G401 (cell line): Measurements from ENCODE around the gene KLHDC7B. TPM values are rescaled to one million over a fixed set of nuclear protein-coding genes. Genes with fewer than 3 reads are reported as not detected.
A peak's percentile ranks its signal among the peaks of the same experiment; 100 is the strongest.

Experiments
- DNase-seq: peaks from one replicate; pipeline ENCODE4 v3.0.0-alpha.2; 2015; ENCODE audit warnings: low spot score
- in situ Hi-C: cut with HindIII; loops from 2 replicates; pipeline ENCODE4 v1.10.0; 2016; ENCODE audit warnings: low sequenced_read_pairs, mixed read lengths
- total RNA-seq: library from RNA; depleted of rRNA; stranded (reverse); fragments of >200 nt; shearing (Covaris generic); gene quantifications from 2 replicates; pipeline ENCODE4 v1.2.3, GENCODE V29; 2014

Gene KLHDC7B
- total RNA-seq, 1 experiment from 2014 or later: not detected

GRCh38 chr22:50564289-50564688 lies 18.6 kb downstream of the KLHDC7B start:
- in situ Hi-C loops: no loop called here
- no peak for DNase-seq

GRCh38 chr22:50567721-50568252 lies 22.1 kb downstream of the KLHDC7B start:
- no peak for DNase-seq
- in situ Hi-C loops: no loop called here

DNA sequence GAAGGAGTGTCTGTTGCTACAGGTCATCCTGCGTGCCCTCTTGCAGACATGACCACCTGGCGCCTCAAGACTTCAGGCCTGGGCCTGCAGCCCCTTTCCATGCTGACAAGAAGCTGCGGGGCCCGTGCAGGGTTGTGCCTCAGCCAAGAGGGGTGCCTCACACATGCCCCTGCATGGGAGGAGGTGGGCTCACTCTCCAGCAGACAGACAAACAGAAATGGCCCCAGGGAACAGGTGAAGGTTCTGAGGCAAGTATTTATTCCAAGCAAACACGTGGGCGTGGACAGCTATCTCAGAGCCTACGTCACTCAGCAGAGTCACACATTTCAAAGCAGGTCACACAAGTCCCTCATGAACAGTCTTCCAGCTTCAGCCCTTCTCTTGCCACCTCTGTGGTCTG lies 22.9 kb downstream of the KLHDC7B start:
- in situ Hi-C loops: no loop called here
- no peak for DNase-seq

- in situ Hi-C loops: no loop called here
- DNase-seq: no peak
These were observed 23.4 kb downstream of the KLHDC7B start for GRCh38 chr22:50569041-50569459.

- in situ Hi-C loops: loop anchor here (10.0 kb wide), 1 partner anchor 75 kb away; no protein-coding TSS in a partner anchor
- DNase-seq: no peak
These were observed 24.3 kb downstream of the KLHDC7B start for GRCh38 chr22:50569896-50570535.

- DNase-seq: no peak
- in situ Hi-C loops: loop anchor here (10.0 kb wide), 1 partner anchor 76 kb away; no protein-coding TSS in a partner anchor
These were observed 25.2 kb downstream of the KLHDC7B start for GRCh38 chr22:50570861-50571260.

GRCh38 chr22:50571264-50572175 lies 25.8 kb downstream of the KLHDC7B start:
- in situ Hi-C loops: loop anchor here (10.0 kb wide), 1 partner anchor 77 kb away; no protein-coding TSS in a partner anchor
- no peak for DNase-seq

DNA sequence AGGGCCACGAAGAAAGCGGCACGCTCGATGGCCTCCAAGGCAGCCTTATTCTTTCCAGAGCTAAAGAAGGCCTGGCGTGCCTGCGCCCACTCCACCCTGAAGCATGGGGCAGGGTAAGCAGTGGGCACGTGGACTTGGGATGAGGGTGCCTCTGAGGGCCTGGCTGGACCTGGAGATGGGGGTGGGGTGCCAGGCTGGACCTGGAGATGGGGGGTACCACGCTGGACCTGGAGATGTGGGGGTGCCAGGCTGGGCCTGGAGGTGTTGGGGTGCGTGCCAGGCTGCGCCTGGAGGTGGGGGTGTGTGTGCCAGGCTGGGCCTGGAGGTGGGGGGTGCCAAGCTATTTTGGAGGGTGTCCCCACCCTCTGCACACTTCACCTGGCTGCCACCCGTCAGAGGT lies 27.3 kb downstream of the KLHDC7B start:
- in situ Hi-C loops: loop anchor here (10.0 kb wide), 1 partner anchor 78 kb away; no protein-coding TSS in a partner anchor
- DNase-seq: no peak

- no peak for DNase-seq
These were observed 28.0 kb downstream of the KLHDC7B start for GRCh38 chr22:50573491-50574382.

GRCh38 chr22:50574383-50574755 lies 28.7 kb downstream of the KLHDC7B start:
- no peak for DNase-seq
- in situ Hi-C loops: loop anchor here (10.0 kb wide), 1 partner anchor 80 kb away; no protein-coding TSS in a partner anchor

More at GRCh38 chr22:50573491-50574382, 28.0 kb downstream of the KLHDC7B start:
- in situ Hi-C loops: loop anchor here (10.0 kb wide), 1 partner anchor 79 kb away; no protein-coding TSS in a partner anchor

DNA sequence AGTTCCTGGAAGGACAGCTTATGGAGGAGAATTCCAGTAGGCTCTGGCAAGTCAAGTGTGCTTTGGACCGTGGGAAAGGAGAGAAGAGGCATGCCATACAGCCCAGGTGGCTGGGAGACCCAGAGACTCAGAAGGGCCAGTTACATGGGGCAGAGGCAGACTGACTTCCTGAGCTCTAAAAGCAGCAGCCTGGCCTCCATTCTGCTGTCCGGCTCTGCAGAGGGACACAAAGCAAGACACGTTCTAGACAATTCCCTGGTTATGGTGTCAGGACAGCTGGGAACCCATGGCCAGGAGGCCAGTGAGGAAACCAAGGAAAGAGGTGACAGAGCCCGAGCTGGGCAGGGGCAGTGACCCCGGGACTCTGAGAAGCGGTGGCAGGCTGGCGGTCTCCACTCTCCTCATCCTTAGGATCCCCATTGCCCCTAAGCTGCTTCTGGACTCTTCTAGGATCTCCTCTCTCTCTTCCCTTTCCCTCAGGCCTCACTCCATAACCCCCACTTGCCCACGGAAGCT lies 29.8 kb downstream of the KLHDC7B start:
- no peak for DNase-seq
- in situ Hi-C loops: loop anchor here (10.0 kb wide), 1 partner anchor 81 kb away; no protein-coding TSS in a partner anchor

DNA sequence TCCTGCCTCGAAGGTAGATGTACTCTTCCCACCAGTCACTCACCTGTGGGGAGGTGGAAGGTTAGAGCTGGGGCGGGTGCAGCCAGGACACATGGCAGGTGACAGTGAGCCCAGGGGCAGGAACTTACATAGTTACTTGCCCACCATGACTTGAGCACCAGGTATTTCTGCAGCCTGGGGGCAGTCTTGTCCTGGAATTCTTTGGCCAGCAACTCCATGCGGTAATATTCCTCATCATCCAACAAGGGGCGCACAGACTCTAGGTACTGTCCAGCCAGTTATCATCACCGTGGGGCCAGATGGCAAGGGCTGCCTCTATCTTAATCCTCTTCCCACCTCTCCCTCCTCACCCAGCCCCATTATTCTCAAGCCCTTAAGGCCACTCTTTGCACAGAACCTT lies 30.4 kb downstream of the KLHDC7B start:
- DNase-seq: peak; percentile 92
- in situ Hi-C loops: loop anchor here (10.0 kb wide), 1 partner anchor 81 kb away; no protein-coding TSS in a partner anchor

DNA sequence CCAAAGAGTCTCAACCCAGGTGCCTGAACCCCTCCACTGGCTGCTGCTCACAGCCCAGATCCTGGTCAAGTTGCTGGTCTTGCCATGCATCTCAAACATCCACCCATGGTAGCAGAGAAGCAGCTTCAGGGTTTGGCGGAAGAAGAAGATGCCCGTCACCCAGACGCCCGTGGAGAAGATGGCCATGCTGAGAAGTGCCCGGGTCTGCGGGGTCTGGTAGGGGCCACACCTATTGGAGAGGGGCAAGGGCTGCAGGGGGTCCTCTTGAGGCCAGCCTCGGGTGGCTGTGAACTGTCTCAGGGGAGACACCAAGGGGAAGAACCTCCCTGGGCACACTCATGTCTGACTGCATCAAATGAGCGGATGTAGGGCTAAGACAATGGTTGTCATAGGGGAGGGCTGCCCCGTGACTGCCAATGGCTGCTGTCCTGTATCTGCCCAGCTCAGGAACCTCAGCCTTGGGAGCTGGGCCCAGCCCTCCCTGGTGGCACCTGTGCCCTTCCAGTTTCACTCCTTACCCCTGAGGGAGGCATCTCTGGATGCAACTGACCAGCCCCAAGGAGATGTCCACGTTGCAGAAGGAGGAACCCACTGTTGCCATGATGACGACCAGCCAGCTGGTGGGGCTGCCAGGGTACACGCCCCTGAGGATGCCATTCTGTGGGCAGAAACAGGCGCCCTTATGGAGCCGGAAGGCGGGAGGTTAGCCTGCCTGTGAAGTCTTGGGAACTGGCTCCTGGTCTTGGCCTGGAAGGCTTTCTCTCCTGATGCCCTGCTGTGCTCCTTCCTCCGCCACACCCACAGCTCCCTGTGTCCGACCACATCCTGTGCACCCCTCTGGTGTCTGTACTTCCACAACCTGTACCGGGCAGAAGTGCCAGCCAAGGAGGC lies 31.4 kb downstream of the KLHDC7B start:
- in situ Hi-C loops: loop anchor here (10.0 kb wide), 1 partner anchor 82 kb away; no protein-coding TSS in a partner anchor
- DNase-seq: peak; percentile 41

DNA sequence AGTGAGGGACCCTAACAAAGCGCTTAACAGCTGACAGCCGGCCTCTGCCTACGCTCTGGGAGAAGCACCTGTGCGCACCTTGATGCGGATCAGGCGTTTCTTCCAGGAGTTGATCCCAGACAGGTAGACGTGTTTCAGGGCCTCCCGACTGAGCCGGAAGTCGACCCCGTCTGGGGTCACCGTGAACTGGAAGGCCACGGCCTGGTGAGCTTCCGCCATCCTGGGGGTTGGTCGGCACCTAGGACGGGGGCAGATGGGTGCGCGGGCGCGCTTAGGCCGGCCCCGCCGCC lies 31.9 kb downstream of the KLHDC7B start:
- in situ Hi-C loops: loop anchor here (10.0 kb wide), 1 partner anchor 83 kb away; no protein-coding TSS in a partner anchor
- no peak for DNase-seq

DNA sequence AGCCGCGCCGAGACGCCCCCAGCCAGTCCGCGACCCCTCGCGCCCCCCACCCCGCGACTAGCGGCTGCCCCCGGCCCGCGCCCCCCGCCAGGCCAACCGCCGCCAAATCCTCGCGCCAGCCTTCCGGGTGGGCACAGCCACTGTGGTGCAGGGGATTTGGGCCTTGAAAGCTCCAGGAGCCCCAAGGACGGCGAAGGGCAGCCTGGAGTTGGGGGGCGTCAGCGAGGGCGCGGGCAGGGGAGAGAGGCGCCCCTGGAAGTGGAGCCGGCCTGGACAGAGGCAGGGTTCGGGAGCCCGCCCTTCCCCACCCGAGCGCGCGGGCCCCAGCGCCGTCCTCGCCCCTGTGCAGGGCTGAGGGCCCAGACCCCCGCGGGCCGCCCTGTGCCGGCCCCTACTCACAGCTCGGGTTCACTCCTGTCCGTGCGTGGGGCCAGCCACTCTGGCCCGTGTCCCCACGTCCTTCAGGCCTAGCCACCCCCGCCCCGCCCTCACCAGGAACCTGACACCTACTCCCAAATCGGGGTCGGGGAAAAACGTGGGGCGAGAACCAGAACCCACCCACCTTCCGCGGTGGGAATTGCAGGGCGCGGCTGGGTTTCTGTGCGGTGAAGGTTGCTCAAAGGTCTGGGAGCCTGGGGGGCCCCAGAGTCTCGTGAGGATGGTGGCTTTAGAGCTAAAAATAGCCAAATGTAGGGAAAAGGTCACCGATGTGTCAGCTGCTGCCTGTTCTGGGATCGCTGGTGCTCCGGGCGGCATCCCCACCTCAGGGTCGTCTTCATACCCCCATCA lies 32.5 kb downstream of the KLHDC7B start, which contains the start of gene CPT1B:
Gene CPT1B (minus strand): TSS at position 441 of the 789 bp plus-strand sequence. CDS start 512 bp downstream, outside the sequence.
- in situ Hi-C loops: loop anchor here (10.0 kb wide), 1 partner anchor 83 kb away; no protein-coding TSS in a partner anchor
- DNase-seq: no peak

DNA sequence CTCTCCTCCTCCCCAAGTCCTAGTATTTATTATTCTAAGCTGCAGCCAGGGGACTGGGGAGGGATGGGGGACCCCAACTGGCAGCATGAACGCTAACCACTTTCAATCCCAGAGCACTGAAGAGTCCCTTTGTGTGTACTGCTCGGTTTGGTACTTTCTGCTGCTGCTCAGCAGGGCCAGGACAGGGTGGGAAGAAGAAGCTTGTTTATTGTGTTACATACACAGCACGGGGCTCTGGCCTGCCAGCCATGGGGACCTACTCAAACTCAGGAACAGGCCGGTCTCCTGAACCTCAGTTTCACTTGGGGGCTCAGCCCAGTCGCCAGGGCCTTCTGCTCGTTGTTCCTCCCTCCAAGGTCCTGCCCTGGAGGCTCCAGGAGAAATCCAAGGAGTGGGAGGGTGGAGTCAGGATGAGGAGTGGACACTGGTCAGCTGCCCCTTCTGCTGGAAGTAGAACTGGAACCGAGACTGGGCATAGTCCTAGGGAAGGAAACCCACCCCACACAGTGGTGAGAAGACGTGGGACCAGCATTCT lies 33.1 kb downstream of the KLHDC7B start:
- DNase-seq: no peak
- in situ Hi-C loops: loop anchor here (10.0 kb wide), 1 partner anchor 84 kb away; no protein-coding TSS in a partner anchor
